Fibroblast of skin of scalp (primary cell): ENCODE results near the gene TMC8.
A peak's percentile ranks its signal among the peaks of the same experiment; 100 is the strongest.
"Not testable (repeated sequence)": the region's sequence is repeated elsewhere in the genome, so short reads cannot be mapped to it uniquely, and the experiment has no call there.

Experiments
- DNase-seq: peaks from one replicate; pipeline ENCODE4 v3.0.0-alpha.2; 2013

TMC8 gene

GRCh38 chr17:78111016-78111726, 19.4 kb upstream of the TMC8 start:
- no peak for DNase-seq

GRCh38 chr17:78111727-78112517, 18.6 kb upstream of the TMC8 start:
- DNase-seq, result no peak

- peak; percentile 43 for DNase-seq
Observed at GRCh38 chr17:78112518-78113471, 17.8 kb upstream of the TMC8 start.

- no peak for DNase-seq
Observed at GRCh38 chr17:78113804-78114785, 16.5 kb upstream of the TMC8 start.

GRCh38 chr17:78114831-78115723, 15.5 kb upstream of the TMC8 start:
- DNase-seq, result no peak

GRCh38 chr17:78115803-78116202, 14.8 kb upstream of the TMC8 start:
- not testable (repeated sequence) for DNase-seq

- DNase-seq, result no peak
Observed at GRCh38 chr17:78116411-78116810, 14.2 kb upstream of the TMC8 start.

GRCh38 chr17:78117027-78117981, 13.3 kb upstream of the TMC8 start:
- no peak for DNase-seq

GRCh38 chr17:78118801-78119241, 11.8 kb upstream of the TMC8 start:
- DNase-seq, result no peak

GRCh38 chr17:78120537-78120936, 10.0 kb upstream of the TMC8 start:
- DNase-seq, result no peak

GRCh38 chr17:78120971-78121800, 9.4 kb upstream of the TMC8 start:
- no peak for DNase-seq

- DNase-seq, result no peak
Observed at GRCh38 chr17:78121801-78122215, 8.8 kb upstream of the TMC8 start.

- no peak for DNase-seq
Observed at GRCh38 chr17:78122216-78122930, 8.2 kb upstream of the TMC8 start.

- no peak for DNase-seq
Observed at GRCh38 chr17:78122931-78123249, 7.7 kb upstream of the TMC8 start.

- no peak for DNase-seq
Observed at GRCh38 chr17:78123258-78123929, 7.2 kb upstream of the TMC8 start.

- DNase-seq, result no peak
Observed at GRCh38 chr17:78124081-78124835, 6.3 kb upstream of the TMC8 start.

- DNase-seq, result no peak
Observed at GRCh38 chr17:78124836-78125137, 5.8 kb upstream of the TMC8 start.
